Keratinocyte (primary cell): Measurements from ENCODE around the gene RMND5B. TPM values are rescaled to one million over a fixed set of nuclear protein-coding genes. Genes with fewer than 3 reads are reported as not detected.

Experiments
- DNase-seq: peaks from one replicate; pipeline ENCODE4 v3.0.0-alpha.2; 2011; ENCODE audit warnings: low read depth, missing footprints, low spot score
- FAIRE-seq: peaks from 2 replicates; lab custom pipeline; 2011; peaks lifted over from hg19 to GRCh38; lab: Jason Lieb, UNC
- H2AFZ ChIP-seq: 2 replicates; pipeline ENCODE4 v1.6.0; 2012; ENCODE audit warnings: low read length, control low read depth, inconsistent platforms; ENCODE audit not compliant: control insufficient read depth
- H3K27ac ChIP-seq: 2 replicates; pipeline ENCODE4 v1.5.1; 2011; ENCODE audit warnings: low read length; ENCODE audit not compliant: control insufficient read depth, insufficient read depth
- H3K27me3 ChIP-seq: 3 replicates; pipeline ENCODE4 v1.6.0; 2011; ENCODE audit warnings: low read length; ENCODE audit not compliant: control insufficient read depth, insufficient read depth; ENCODE audit errors: extremely low read depth
- H3K36me3 ChIP-seq, 2 experiments: 2 replicates in 1 of 2; 3 replicates in 1 of 2; pipeline ENCODE4 v1.5.1; 2011; ENCODE audit warnings: low read length in 2 of 2, mild to moderate bottlenecking in 1 of 2; ENCODE audit not compliant: control insufficient read depth in 2 of 2, insufficient read depth in 2 of 2; ENCODE audit errors: extremely low read depth in 1 of 2
- H3K4me1 ChIP-seq: 3 replicates; pipeline ENCODE4 v1.5.1; 2011; ENCODE audit warnings: low read length; ENCODE audit not compliant: control insufficient read depth, insufficient read depth; ENCODE audit errors: extremely low read depth
- H3K4me2 ChIP-seq: 3 replicates; pipeline ENCODE4 v1.6.0; 2011; ENCODE audit warnings: low read depth, low read length; ENCODE audit not compliant: control insufficient read depth, insufficient read depth; ENCODE audit errors: extremely low read depth
- H3K4me3 ChIP-seq, 3 experiments: fragments of 200-600 bp in 1 of 3; sonication (generic) in 1 of 3; 2 replicates in 2 of 3; 3 replicates in 1 of 3; pipeline ENCODE4 v1.5.1; 2011 to 2016; ENCODE audit warnings: low read length in 3 of 3, mild to moderate bottlenecking in 3 of 3, control low read depth in 2 of 3, inconsistent platforms in 1 of 3, low read depth in 1 of 3, mixed read lengths in 1 of 3, mixed run types in 1 of 3, moderate library complexity in 1 of 3; ENCODE audit not compliant: control insufficient read depth in 2 of 3, insufficient read depth in 2 of 3; ENCODE audit errors: extremely low read depth in 1 of 3
- H3K79me2 ChIP-seq: 2 replicates; pipeline ENCODE4 v1.6.0; 2012; ENCODE audit warnings: low read length; ENCODE audit not compliant: control insufficient read depth, insufficient read depth
- H3K9ac ChIP-seq: 3 replicates; pipeline ENCODE4 v1.6.0; 2011; ENCODE audit warnings: low read length; ENCODE audit not compliant: control insufficient read depth, insufficient read depth; ENCODE audit errors: extremely low read depth
- H3K9me1 ChIP-seq: 3 replicates; pipeline ENCODE4 v1.6.0; 2011; ENCODE audit warnings: low read length; ENCODE audit not compliant: control insufficient read depth, insufficient read depth; ENCODE audit errors: extremely low read depth
- H3K9me3 ChIP-seq: 2 replicates; pipeline ENCODE4 v1.5.1; 2012; ENCODE audit warnings: low read depth, low read length; ENCODE audit not compliant: control insufficient read depth
- H4K20me1 ChIP-seq: 3 replicates; pipeline ENCODE4 v1.6.0; 2011; ENCODE audit warnings: low read length; ENCODE audit not compliant: control insufficient read depth, insufficient read depth; ENCODE audit errors: extremely low read depth
- CTCF ChIP-seq, 3 experiments: IDR thresholded peaks in 1 of 3; conservative IDR thresholded peaks in 1 of 3; optimal IDR thresholded peaks in 1 of 3; 2 replicates in 2 of 3; 3 replicates in 1 of 3; pipeline versions ENCODE3 to v1.5.1; 2011; ENCODE audit warnings: low read length in 3 of 3, mild to moderate bottlenecking in 3 of 3, moderate library complexity in 2 of 3, control low read depth in 1 of 3, inconsistent platforms in 1 of 3; ENCODE audit not compliant: insufficient read depth in 2 of 3; ENCODE audit errors: extremely low read depth in 1 of 3
- EZH2 ChIP-seq: IDR thresholded peaks from one replicate; pipeline ENCODE4 v1.6.1; 2012; ENCODE audit warnings: inconsistent platforms, mild to moderate bottlenecking, low read length, moderate library complexity
- dilution Hi-C: fragments of 300-500 bp; cut with MboI; formaldehyde crosslinking; loops from one replicate; pipeline ENCODE4 v1.7.0; 2020; ENCODE audit warnings: low sequenced_read_pairs; ENCODE audit not compliant: extremely low pct_ligation_motif_present
- polyA plus RNA-seq, 5 experiments: library from polyadenylated mRNA; depleted of rRNA in 3 of 5; stranded (reverse) in 3 of 5; stranded (forward) in 1 of 5; unstranded in 1 of 5; fragments of >200 nt; gene quantifications; 1 replicate in 1 of 5; 2 replicates in 3 of 5; 3 replicates in 1 of 5; pipeline versions ENCODE4 v1.2.1 to v1.2.3, GENCODE V29; 2011 to 2012; ENCODE audit warnings: missing spikeins in 2 of 5, low read depth in 1 of 5, low replicate concordance in 1 of 5

Gene RMND5B
- polyA plus RNA-seq, 1 donor (not counting 4 experiments of a cell fraction or from before 2014, with no cell fraction given): 15.5 TPM

- no peaks in the 10 kb centered on the region for H3K9me1 ChIP-seq
- FAIRE-seq: no peak
Observed at GRCh38 chr5:178149199-178149932, 18.6 kb downstream of the RMND5B start.

GRCh38 chr5:178150977-178151734, 20.3 kb downstream of the RMND5B start:
- Histone ChIP-seq H3K9me1 (no peaks in the 10 kb centered on the region), H3K9me3 (no peaks in the 10 kb centered on the region), H3K27ac (no peak overlapping the region), H3K4me1 (peaks cover 20% of the 10 kb centered on the region), H3K4me2 (no peak overlapping the region), H3K27me3 (no peaks in the 10 kb centered on the region), H3K79me2 (peaks cover 23% of the 10 kb centered on the region), H3K4me3 (no peak overlapping the region), H4K20me1 (peaks cover 2% of the 10 kb centered on the region), H3K36me3 (peaks cover 28 to 45% of the 10 kb centered on the region in 2 experiments), H2AFZ (no peak overlapping the region), H3K9ac (no peak overlapping the region)
- TF ChIP-seq EZH2: no peak
- peak in 2 of 3 experiments; percentile 7 to 32 for TF ChIP-seq CTCF (optimal IDR thresholded peaks at IDR 0.05 in 1 of 3, IDR thresholded peaks at IDR 0.05 in 1 of 3, conservative IDR thresholded peaks at IDR 0.05 in 1 of 3; ENCODE audit: extremely low read depth in 1 of 3, insufficient read depth in 2 of 3, low read length in 3 of 3)
- dilution Hi-C loops: no loop called here
- no peak for DNase-seq
- FAIRE-seq: no peak

More at GRCh38 chr5:178149199-178149932, 18.6 kb downstream of the RMND5B start:
- dilution Hi-C loops: no loop called here
- Histone ChIP-seq H3K4me2 (no peak overlapping the region), H2AFZ (no peak overlapping the region), H3K79me2 (peaks cover 23% of the 10 kb centered on the region), H3K9me3 (no peaks in the 10 kb centered on the region), H3K27ac (no peak overlapping the region), H3K36me3 (peaks cover 28 to 50% of the 10 kb centered on the region in 2 experiments), H3K27me3 (no peaks in the 10 kb centered on the region), H4K20me1 (peaks cover 8% of the 10 kb centered on the region), H3K9ac (no peak overlapping the region), H3K4me1 (peaks cover 25% of the 10 kb centered on the region), H3K4me3 (no peak overlapping the region)
- TF ChIP-seq EZH2 (no peak), CTCF (optimal IDR thresholded peaks at IDR 0.05 in 1 of 3, IDR thresholded peaks at IDR 0.05 in 1 of 3, conservative IDR thresholded peaks at IDR 0.05 in 1 of 3; ENCODE audit: extremely low read depth in 1 of 3, insufficient read depth in 2 of 3, low read length in 3 of 3) (no peak)
- no peak for DNase-seq
